CD4-positive, CD25-positive, alpha-beta regulatory T cell (primary cell): ENCODE data around the gene SSTR4. TPM values are rescaled to one million over a fixed set of nuclear protein-coding genes. Genes with fewer than 3 reads are reported as not detected.

ENCODE experiments used
- ATAC-seq, 2 donors: fragments of 150-1000 bp; cut with Tn5 transposase; one replicate each; pipeline ENCODE4 v1.10.0; 2021; ENCODE audit warnings: low read depth in 2 of 2, moderate number of reproducible peaks in 2 of 2, moderate library complexity in 1 of 2
- DNase-seq, 3 donors: peaks; one replicate each; pipeline versions ENCODE4 v3.0.0 to v3.0.0-alpha.2; 2012 to 2022; ENCODE audit warnings: mixed read lengths in 1 of 3
- H3K27ac ChIP-seq: one replicate; pipeline ENCODE4 v1.7.0; 2013; ENCODE audit warnings: mild to moderate bottlenecking, low read length; ENCODE audit not compliant: insufficient read depth, poor library complexity, severe bottlenecking
- H3K27me3 ChIP-seq: one replicate; pipeline ENCODE4 v1.7.0; 2013; ENCODE audit warnings: low read length; ENCODE audit not compliant: control insufficient read depth, insufficient read depth
- H3K36me3 ChIP-seq: one replicate; pipeline ENCODE4 v1.7.0; 2013; ENCODE audit warnings: mild to moderate bottlenecking, low read length, moderate library complexity; ENCODE audit not compliant: control insufficient read depth, insufficient read depth
- H3K4me1 ChIP-seq: 2 replicates; pipeline ENCODE4 v1.7.0; 2013; ENCODE audit warnings: mild to moderate bottlenecking, low read length; ENCODE audit not compliant: insufficient read depth, control insufficient read depth, poor library complexity, severe bottlenecking
- H3K4me3 ChIP-seq: one replicate; pipeline ENCODE4 v1.7.0; 2013; ENCODE audit warnings: low read depth, mild to moderate bottlenecking, low read length, moderate library complexity
- H3K9me3 ChIP-seq, 2 experiments: 1 replicate in 1 of 2; 2 replicates in 1 of 2; pipeline ENCODE4 v1.7.0; 2013; ENCODE audit warnings: low read length in 2 of 2, mild to moderate bottlenecking in 1 of 2, moderate library complexity in 1 of 2; ENCODE audit not compliant: control insufficient read depth in 2 of 2
- H3K27ac Mint-ChIP-seq, 3 donors: one replicate each; pipeline ENCODE4 v1.8.0; 2020 to 2022; ENCODE audit warnings: mild to moderate bottlenecking in 3 of 3, mixed read lengths in 3 of 3, moderate library complexity in 2 of 3
- H3K27me3 Mint-ChIP-seq: one replicate; pipeline ENCODE4 v1.8.0; 2022; ENCODE audit warnings: mild to moderate bottlenecking, mixed read lengths
- H3K36me3 Mint-ChIP-seq: one replicate; pipeline ENCODE4 v1.8.0; 2020; ENCODE audit warnings: mixed read lengths
- H3K4me1 Mint-ChIP-seq, 4 donors: one replicate each; pipeline ENCODE4 v1.8.0; 2020 to 2022; ENCODE audit warnings: mixed read lengths in 4 of 4, mild to moderate bottlenecking in 1 of 4
- H3K4me3 Mint-ChIP-seq, 4 donors: one replicate each; pipeline ENCODE4 v1.8.0; 2020 to 2022; ENCODE audit warnings: mild to moderate bottlenecking in 4 of 4, mixed read lengths in 4 of 4, moderate library complexity in 3 of 4
- H3K9me3 Mint-ChIP-seq, 7 donors: one replicate each; pipeline ENCODE4 v1.8.0; 2020 to 2022; ENCODE audit warnings: mixed read lengths in 7 of 7, mild to moderate bottlenecking in 3 of 7, moderate library complexity in 2 of 7
- polyA plus RNA-seq, 4 donors: library from polyadenylated mRNA; unstranded; fragments of 300-500 nt; fragmentation: Illumina TruSeq; gene quantifications; one replicate each; pipeline ENCODE4 v1.2.3, GENCODE V29; 2021
- total RNA-seq: library from RNA; stranded (reverse); gene quantifications from one replicate; pipeline ENCODE4 v1.2.3, GENCODE V29; 2022

SSTR4 gene
- total and polyA plus RNA-seq, 5 donors from 2014 or later = not detected

- ATAC-seq (no peak), DNase-seq (peak in 1 of 3 donors; percentile 3)
- Histone ChIP-seq H3K27me3 (no peaks in the 10 kb centered on the region), H3K36me3 (no peaks in the 10 kb centered on the region), H3K4me1 (peaks cover 11% of the 10 kb centered on the region), H3K9me3 (no peaks in the 10 kb centered on the region), H3K4me3 (peak overlapping the region; percentile 48), H3K27ac (no peak overlapping the region)
- H3K27me3 Mint-ChIP-seq = peaks cover 7% of the 10 kb centered on the region
- no peaks in the 10 kb centered on the region for H3K36me3 Mint-ChIP-seq
- H3K27ac Mint-ChIP-seq = peak overlapping the region in 1 of 3 donors; percentile 47
- peaks cover 0 to 37% (median 16%) of the 10 kb centered on the region in 4 donors for H3K4me1 Mint-ChIP-seq
- H3K4me3 Mint-ChIP-seq = peak overlapping the region; percentile 48 to 81 (median 62)
- no peaks in the 10 kb centered on the region for H3K9me3 Mint-ChIP-seq
These were observed 47.9 kb downstream of the SSTR4 start for GRCh38 chr20:23082846-23083552.

- Mint-ChIP-seq H3K4me1 (peaks cover 0 to 37% (median 16%) of the 10 kb centered on the region in 4 donors), H3K27me3 (peaks cover 7% of the 10 kb centered on the region), H3K4me3 (peak overlapping the region; percentile 48 to 81 (median 62)), H3K36me3 (no peaks in the 10 kb centered on the region), H3K9me3 (no peaks in the 10 kb centered on the region), H3K27ac (peak overlapping the region in 1 of 3 donors; percentile 47)
- Histone ChIP-seq H3K4me3 (peak overlapping the region; percentile 48), H3K27ac (no peak overlapping the region), H3K27me3 (no peaks in the 10 kb centered on the region), H3K36me3 (no peaks in the 10 kb centered on the region), H3K4me1 (peaks cover 11% of the 10 kb centered on the region), H3K9me3 (no peaks in the 10 kb centered on the region)
- ATAC-seq = no peak
- DNase-seq = no peak
These were observed 48.6 kb downstream of the SSTR4 start for GRCh38 chr20:23083553-23084220.

GRCh38 chr20:23084282-23084844, 49.3 kb downstream of the SSTR4 start:
- Mint-ChIP-seq H3K4me3 (peak overlapping the region in 2 of 4 donors; percentile 78 to 81), H3K27me3 (peaks cover 7% of the 10 kb centered on the region), H3K9me3 (no peaks in the 10 kb centered on the region), H3K4me1 (peaks cover 0 to 37% (median 16%) of the 10 kb centered on the region in 4 donors), H3K27ac (no peak overlapping the region), H3K36me3 (no peaks in the 10 kb centered on the region)
- H3K9me3 ChIP-seq = no peaks in the 10 kb centered on the region
- no peaks in the 10 kb centered on the region for H3K27me3 ChIP-seq
- no peaks in the 10 kb centered on the region for H3K36me3 ChIP-seq
- no peak overlapping the region for H3K4me3 ChIP-seq
- no peak for ATAC-seq
- no peak for DNase-seq
- peaks cover 11% of the 10 kb centered on the region for H3K4me1 ChIP-seq
- H3K27ac ChIP-seq = no peak overlapping the region

GRCh38 chr20:23084845-23085365, 49.8 kb downstream of the SSTR4 start:
- Mint-ChIP-seq H3K4me1 (peaks cover 0 to 37% (median 16%) of the 10 kb centered on the region in 4 donors), H3K9me3 (no peaks in the 10 kb centered on the region), H3K36me3 (no peaks in the 10 kb centered on the region), H3K27me3 (peaks cover 7% of the 10 kb centered on the region), H3K4me3 (peak overlapping the region in 2 of 4 donors; percentile 38 to 81), H3K27ac (no peak overlapping the region)
- H3K4me1 ChIP-seq = peaks cover 11% of the 10 kb centered on the region
- no peak overlapping the region for H3K27ac ChIP-seq
- H3K27me3 ChIP-seq = no peaks in the 10 kb centered on the region
- ATAC-seq (no peak), DNase-seq (no peak)
- no peak overlapping the region for H3K4me3 ChIP-seq
- no peaks in the 10 kb centered on the region for H3K36me3 ChIP-seq
- H3K9me3 ChIP-seq = no peaks in the 10 kb centered on the region

- ATAC-seq (peak in 1 of 2 donors; percentile 8), DNase-seq (no peak)
- Mint-ChIP-seq H3K36me3 (no peaks in the 10 kb centered on the region), H3K4me3 (peak overlapping the region; percentile 36 to 93 (median 63)), H3K9me3 (no peaks in the 10 kb centered on the region), H3K27ac (peak overlapping the region in 1 of 3 donors; percentile 73), H3K4me1 (peaks cover 0 to 37% (median 16%) of the 10 kb centered on the region in 4 donors), H3K27me3 (peaks cover 7% of the 10 kb centered on the region)
- H3K4me3 ChIP-seq = no peak overlapping the region
- peaks cover 11% of the 10 kb centered on the region for H3K4me1 ChIP-seq
- no peaks in the 10 kb centered on the region for H3K27me3 ChIP-seq
- no peaks in the 10 kb centered on the region for H3K9me3 ChIP-seq
- no peak overlapping the region for H3K27ac ChIP-seq
- no peaks in the 10 kb centered on the region for H3K36me3 ChIP-seq
These were observed 50.4 kb downstream of the SSTR4 start for GRCh38 chr20:23085436-23086055.

- H3K27ac Mint-ChIP-seq = peak within 1 kb of the TSS in 2 of 3 donors; percentile 38 to 94
- H3K27me3 ChIP-seq = no peaks in the 10 kb centered on the region
- H3K9me3 Mint-ChIP-seq = no peaks in the 10 kb centered on the region
- no peak within 1 kb of the TSS for H3K27ac ChIP-seq
- peaks cover 0 to 35% (median 16%) of the 10 kb centered on the region in 4 donors for H3K4me1 Mint-ChIP-seq
- H3K36me3 Mint-ChIP-seq = no peaks in the 10 kb centered on the region
- peaks cover 7% of the 10 kb centered on the region for H3K27me3 Mint-ChIP-seq
- H3K4me3 Mint-ChIP-seq = peak within 1 kb of the TSS; percentile 36 to 93 (median 80)
- no peaks in the 10 kb centered on the region for H3K36me3 ChIP-seq
- H3K4me1 ChIP-seq = peaks cover 11% of the 10 kb centered on the region
- peak in 1 of 2 donors; percentile 47 for ATAC-seq
- peak in 1 of 3 donors; percentile 52 for DNase-seq
- H3K4me3 ChIP-seq = peak within 1 kb of the TSS; percentile 26
- no peaks in the 10 kb centered on the region for H3K9me3 ChIP-seq
These were observed 51.0 kb downstream of the SSTR4 start, which contains the start of gene CD93 for GRCh38 chr20:23086056-23086566. CD93 (minus strand) TSS chr20:23086324; CDS start chr20:23086192, 132 bp downstream.

- Mint-ChIP-seq H3K27me3 (peaks cover 7% of the 10 kb centered on the region), H3K9me3 (no peaks in the 10 kb centered on the region), H3K4me1 (peaks cover 0 to 33% (median 14%) of the 10 kb centered on the region in 4 donors), H3K4me3 (peak overlapping the region in 2 of 4 donors; percentile 46 to 93), H3K36me3 (no peaks in the 10 kb centered on the region), H3K27ac (peak overlapping the region in 2 of 3 donors; percentile 38 to 94)
- DNase-seq = no peak
- Histone ChIP-seq H3K9me3 (no peaks in the 10 kb centered on the region), H3K4me1 (peaks cover 11% of the 10 kb centered on the region), H3K27ac (no peak overlapping the region), H3K36me3 (no peaks in the 10 kb centered on the region), H3K27me3 (no peaks in the 10 kb centered on the region), H3K4me3 (no peak overlapping the region)
- peak in 1 of 2 donors; percentile 15 for ATAC-seq
These were observed 51.9 kb downstream of the SSTR4 start for GRCh38 chr20:23086931-23087411.
